IMR-90 (cell line): ENCODE measurements around the gene TOGARAM2.

ENCODE experiments used
- BHLHE40 ChIP-seq: fragments of 150-350 bp; IDR thresholded peaks from 2 replicates; pipeline ENCODE4 v1.6.1; 2016; ENCODE audit warnings: mild to moderate bottlenecking, low read depth, low read length
- CEBPB ChIP-seq: IDR thresholded peaks from 2 replicates; pipeline ENCODE4 v1.6.1; 2012; ENCODE audit warnings: low read depth, low read length, improper control_type of control experiment
- MAFK ChIP-seq: IDR thresholded peaks from 2 replicates; pipeline ENCODE4 v1.6.1; 2012; ENCODE audit warnings: low read depth, low read length, improper control_type of control experiment
- MAZ ChIP-seq: IDR thresholded peaks from 2 replicates; pipeline ENCODE4 v1.6.1; 2012; ENCODE audit warnings: low read depth, mild to moderate bottlenecking, low read length, improper control_type of control experiment, moderate library complexity, borderline replicate concordance
- MXI1 ChIP-seq: IDR thresholded peaks from 2 replicates; pipeline ENCODE4 v1.6.1; 2012; ENCODE audit warnings: low read depth, mild to moderate bottlenecking, low read length, moderate library complexity, borderline replicate concordance
- NFE2L2 ChIP-seq: fragments of 150-350 bp; IDR thresholded peaks from 2 replicates; pipeline ENCODE4 v1.6.1; 2016; ENCODE audit warnings: low read depth, mild to moderate bottlenecking, low read length
- POLR2A ChIP-seq: IDR thresholded peaks from 2 replicates; pipeline ENCODE4 v1.6.1; 2012; ENCODE audit warnings: mild to moderate bottlenecking, low read depth, low read length
- RAD21 ChIP-seq: IDR thresholded peaks from 2 replicates; pipeline ENCODE4 v1.6.1; 2012; ENCODE audit warnings: low read length, improper control_type of control experiment
- RFX5 ChIP-seq: IDR thresholded peaks from 2 replicates; pipeline ENCODE4 v1.8.0; 2012; ENCODE audit warnings: low read depth, mild to moderate bottlenecking, low read length, moderate library complexity
- TF ChIP-seq, protein P1 (sequence below): conservative IDR thresholded peaks from 2 replicates; pipeline ENCODE4 v1.5.1; 2012; ENCODE audit warnings: mild to moderate bottlenecking, low read depth, low read length, improper control_type of control experiment
- TF ChIP-seq, protein P2 (sequence below): fragments of 150-350 bp; IDR thresholded peaks from 2 replicates; pipeline ENCODE4 v1.6.1; 2017; ENCODE audit warnings: mild to moderate bottlenecking, antibody characterized with exemption, low read length, low read depth
- TF ChIP-seq, protein P3 (sequence below): fragments of 150-350 bp; IDR thresholded peaks from 2 replicates; pipeline ENCODE4 v1.6.1; 2016; ENCODE audit warnings: low read depth, mild to moderate bottlenecking, low read length, moderate library complexity, borderline replicate concordance

DNA sequence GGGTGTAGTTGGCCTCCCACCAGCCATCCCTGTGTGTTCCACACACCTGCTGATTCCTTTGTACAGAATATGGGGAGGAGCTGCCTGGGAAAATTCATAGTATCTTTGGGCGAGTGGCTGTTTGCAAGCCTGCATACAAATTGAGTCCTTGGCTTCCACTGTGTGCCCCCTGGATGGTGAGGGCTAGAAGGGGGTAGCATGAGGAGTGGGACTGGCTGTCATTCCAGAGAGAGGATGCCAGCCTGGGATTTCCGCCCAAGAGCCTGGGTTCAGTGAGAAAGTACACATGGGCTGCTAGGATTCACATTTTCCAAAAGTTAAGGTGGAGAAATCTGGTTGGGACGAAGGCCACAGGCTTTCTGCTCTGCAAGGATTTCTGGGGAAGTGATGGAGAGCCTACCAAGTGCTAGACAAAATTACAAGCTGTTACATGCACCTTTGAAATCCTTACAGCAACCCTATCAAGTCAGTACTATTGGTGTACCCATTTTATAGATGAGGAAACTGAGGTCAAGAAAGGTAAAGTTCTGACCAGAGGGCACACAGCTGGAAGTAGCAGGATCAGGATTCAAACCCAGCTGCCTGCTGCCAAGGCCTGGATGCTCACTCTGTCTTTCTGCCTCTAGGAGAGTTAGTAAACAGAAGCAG, 606 bp upstream of the TOGARAM2 start:
- TF ChIP-seq BHLHE40, result no peak
- TF ChIP-seq, protein P1, sequence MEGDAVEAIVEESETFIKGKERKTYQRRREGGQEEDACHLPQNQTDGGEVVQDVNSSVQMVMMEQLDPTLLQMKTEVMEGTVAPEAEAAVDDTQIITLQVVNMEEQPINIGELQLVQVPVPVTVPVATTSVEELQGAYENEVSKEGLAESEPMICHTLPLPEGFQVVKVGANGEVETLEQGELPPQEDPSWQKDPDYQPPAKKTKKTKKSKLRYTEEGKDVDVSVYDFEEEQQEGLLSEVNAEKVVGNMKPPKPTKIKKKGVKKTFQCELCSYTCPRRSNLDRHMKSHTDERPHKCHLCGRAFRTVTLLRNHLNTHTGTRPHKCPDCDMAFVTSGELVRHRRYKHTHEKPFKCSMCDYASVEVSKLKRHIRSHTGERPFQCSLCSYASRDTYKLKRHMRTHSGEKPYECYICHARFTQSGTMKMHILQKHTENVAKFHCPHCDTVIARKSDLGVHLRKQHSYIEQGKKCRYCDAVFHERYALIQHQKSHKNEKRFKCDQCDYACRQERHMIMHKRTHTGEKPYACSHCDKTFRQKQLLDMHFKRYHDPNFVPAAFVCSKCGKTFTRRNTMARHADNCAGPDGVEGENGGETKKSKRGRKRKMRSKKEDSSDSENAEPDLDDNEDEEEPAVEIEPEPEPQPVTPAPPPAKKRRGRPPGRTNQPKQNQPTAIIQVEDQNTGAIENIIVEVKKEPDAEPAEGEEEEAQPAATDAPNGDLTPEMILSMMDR, result no peak
- no peak for TF ChIP-seq POLR2A
- no peak for TF ChIP-seq RAD21
- no peak for TF ChIP-seq RFX5
- no peak for TF ChIP-seq MAZ
- TF ChIP-seq CEBPB, result no peak
- TF ChIP-seq MXI1, result no peak
- no peak for TF ChIP-seq NFE2L2
- TF ChIP-seq, protein P2, sequence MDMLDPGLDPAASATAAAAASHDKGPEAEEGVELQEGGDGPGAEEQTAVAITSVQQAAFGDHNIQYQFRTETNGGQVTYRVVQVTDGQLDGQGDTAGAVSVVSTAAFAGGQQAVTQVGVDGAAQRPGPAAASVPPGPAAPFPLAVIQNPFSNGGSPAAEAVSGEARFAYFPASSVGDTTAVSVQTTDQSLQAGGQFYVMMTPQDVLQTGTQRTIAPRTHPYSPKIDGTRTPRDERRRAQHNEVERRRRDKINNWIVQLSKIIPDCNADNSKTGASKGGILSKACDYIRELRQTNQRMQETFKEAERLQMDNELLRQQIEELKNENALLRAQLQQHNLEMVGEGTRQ, result no peak
- TF ChIP-seq, protein P3, sequence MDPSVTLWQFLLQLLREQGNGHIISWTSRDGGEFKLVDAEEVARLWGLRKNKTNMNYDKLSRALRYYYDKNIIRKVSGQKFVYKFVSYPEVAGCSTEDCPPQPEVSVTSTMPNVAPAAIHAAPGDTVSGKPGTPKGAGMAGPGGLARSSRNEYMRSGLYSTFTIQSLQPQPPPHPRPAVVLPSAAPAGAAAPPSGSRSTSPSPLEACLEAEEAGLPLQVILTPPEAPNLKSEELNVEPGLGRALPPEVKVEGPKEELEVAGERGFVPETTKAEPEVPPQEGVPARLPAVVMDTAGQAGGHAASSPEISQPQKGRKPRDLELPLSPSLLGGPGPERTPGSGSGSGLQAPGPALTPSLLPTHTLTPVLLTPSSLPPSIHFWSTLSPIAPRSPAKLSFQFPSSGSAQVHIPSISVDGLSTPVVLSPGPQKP, result no peak
- TF ChIP-seq MAFK, result no peak
